Inferior parietal cortex (tissue), 1 donor: ENCODE data around the gene DOCK2.
"Not testable (repeated sequence)": the region's sequence is repeated elsewhere in the genome, so short reads cannot be mapped to it uniquely, and the experiment has no call there.

Experiments used
- DNase-seq: peaks from one replicate; pipeline ENCODE4 v3.0.0-alpha.2; 2016; ENCODE audit errors: extremely low spot score

Gene DOCK2

GRCh38 chr5:169789417-169789940, 152.4 kb downstream of the DOCK2 start:
- no peak for DNase-seq

- no peak for DNase-seq
Observed at GRCh38 chr5:169791251-169791650, 154.2 kb downstream of the DOCK2 start.

GRCh38 chr5:169795338-169795737, 158.3 kb downstream of the DOCK2 start:
- no peak for DNase-seq

- DNase-seq, result no peak
Observed at GRCh38 chr5:169796731-169797130, 159.7 kb downstream of the DOCK2 start.

GRCh38 chr5:169797577-169797976, 160.5 kb downstream of the DOCK2 start:
- no peak for DNase-seq

- DNase-seq, result no peak
Observed at GRCh38 chr5:169798438-169798837, 161.4 kb downstream of the DOCK2 start.

- no peak for DNase-seq
Observed at GRCh38 chr5:169798906-169799660, 162.0 kb downstream of the DOCK2 start.

- DNase-seq, result no peak
Observed at GRCh38 chr5:169801324-169801777, 164.3 kb downstream of the DOCK2 start.

GRCh38 chr5:169801781-169802180, 164.7 kb downstream of the DOCK2 start:
- DNase-seq, result no peak

GRCh38 chr5:169803077-169803981, 166.3 kb downstream of the DOCK2 start:
- no peak for DNase-seq

GRCh38 chr5:169804861-169805260, 167.8 kb downstream of the DOCK2 start:
- DNase-seq, result no peak

- DNase-seq, result no peak
Observed at GRCh38 chr5:169805527-169805934, 168.5 kb downstream of the DOCK2 start.

GRCh38 chr5:169805937-169806700, 169.0 kb downstream of the DOCK2 start:
- no peak for DNase-seq

- DNase-seq, result no peak
Observed at GRCh38 chr5:169808118-169808581, 171.1 kb downstream of the DOCK2 start.

GRCh38 chr5:169808880-169809279, 171.8 kb downstream of the DOCK2 start:
- not testable (repeated sequence) for DNase-seq

GRCh38 chr5:169809281-169809680, 172.2 kb downstream of the DOCK2 start:
- no peak for DNase-seq

- no peak for DNase-seq
Observed at GRCh38 chr5:169810524-169810923, 173.4 kb downstream of the DOCK2 start.

GRCh38 chr5:169811023-169811422, 173.9 kb downstream of the DOCK2 start:
- no peak for DNase-seq

- no peak for DNase-seq
Observed at GRCh38 chr5:169811680-169812079, 174.6 kb downstream of the DOCK2 start.

GRCh38 chr5:169812786-169813185, 175.7 kb downstream of the DOCK2 start:
- no peak for DNase-seq

- DNase-seq, result no peak
Observed at GRCh38 chr5:169814045-169814444, 177.0 kb downstream of the DOCK2 start.

GRCh38 chr5:169814522-169814921, 177.4 kb downstream of the DOCK2 start:
- DNase-seq, result no peak
